HG03103 (cell line): Measurements from ENCODE around the gene IDH1.
"Not testable (repeated sequence)": the region's sequence is repeated elsewhere in the genome, so short reads cannot be mapped to it uniquely, and the experiment has no call there.

ENCODE experiments used
- ATAC-seq: cut with Tn5 transposase; IDR thresholded peaks from one replicate; pipeline ENCODE4 v1.9.1; 2021; ENCODE audit warnings: low read depth; ENCODE audit not compliant: unreplicated experiment

Gene IDH1

DNA sequence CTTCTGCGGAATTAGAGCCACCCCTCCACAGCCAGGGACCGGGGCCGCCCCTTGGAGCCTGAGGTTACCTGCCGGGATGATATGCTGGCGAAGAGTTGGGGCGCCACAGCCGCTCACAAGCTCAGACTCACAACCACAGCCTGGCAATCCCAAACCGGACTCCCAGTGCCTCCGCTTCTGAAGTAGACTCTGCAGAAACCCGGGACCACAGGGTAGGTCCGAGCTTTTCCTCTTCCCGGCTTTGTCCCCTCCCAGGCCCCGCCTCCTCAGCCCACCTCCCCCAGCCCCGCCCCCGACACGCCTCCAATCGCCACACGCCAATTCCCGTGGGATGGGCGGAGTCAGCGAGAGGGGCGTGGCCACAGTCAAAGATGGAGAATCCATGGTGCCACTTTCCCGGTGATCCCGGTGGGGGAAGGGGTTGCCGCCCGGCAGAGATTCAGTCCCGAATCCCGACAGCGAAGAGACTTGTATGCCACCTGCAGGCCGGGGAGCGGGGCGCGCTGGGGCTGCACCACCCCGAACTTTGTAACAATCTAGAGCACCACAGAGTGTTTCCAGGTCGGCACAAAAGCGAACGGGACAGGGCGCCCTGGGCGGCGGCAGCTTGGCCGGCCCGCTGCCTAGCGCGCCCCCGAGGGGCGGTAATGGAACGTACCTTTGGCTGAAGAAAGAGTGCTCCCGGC is at the start of gene IDH1:
Gene IDH1 (minus strand): TSS at position 201 of the 686 bp plus-strand sequence. CDS start 3,520 bp downstream, outside the sequence.
- peak; percentile 69 for ATAC-seq

DNA sequence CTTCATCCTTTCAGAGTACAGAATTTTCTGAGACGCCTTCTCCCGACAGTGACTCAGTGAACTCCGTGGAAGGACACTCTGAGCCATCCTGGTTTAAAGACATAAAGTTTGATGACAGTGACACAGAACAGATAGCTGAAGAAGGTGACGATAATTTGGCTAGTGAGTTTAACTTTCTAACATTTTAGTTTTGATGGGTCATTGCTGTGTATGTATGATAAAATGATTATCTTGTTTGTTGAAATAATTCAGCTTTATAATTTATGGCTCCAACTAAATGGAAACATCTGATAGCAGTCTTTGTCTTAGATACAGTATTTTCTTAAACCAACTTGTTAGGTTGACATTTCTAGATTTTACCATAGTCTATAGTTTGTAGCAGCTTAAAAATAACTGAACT is 49.3 kb upstream of the IDH1 start:
- ATAC-seq, result no peak

- ATAC-seq, result no peak
Observed at GRCh38 chr2:208300847-208301618, 46.2 kb upstream of the IDH1 start.

- no peak for ATAC-seq
Observed at GRCh38 chr2:208297961-208298360, 43.1 kb upstream of the IDH1 start.

GRCh38 chr2:208296610-208297009 is 41.7 kb upstream of the IDH1 start:
- ATAC-seq, result no peak

DNA sequence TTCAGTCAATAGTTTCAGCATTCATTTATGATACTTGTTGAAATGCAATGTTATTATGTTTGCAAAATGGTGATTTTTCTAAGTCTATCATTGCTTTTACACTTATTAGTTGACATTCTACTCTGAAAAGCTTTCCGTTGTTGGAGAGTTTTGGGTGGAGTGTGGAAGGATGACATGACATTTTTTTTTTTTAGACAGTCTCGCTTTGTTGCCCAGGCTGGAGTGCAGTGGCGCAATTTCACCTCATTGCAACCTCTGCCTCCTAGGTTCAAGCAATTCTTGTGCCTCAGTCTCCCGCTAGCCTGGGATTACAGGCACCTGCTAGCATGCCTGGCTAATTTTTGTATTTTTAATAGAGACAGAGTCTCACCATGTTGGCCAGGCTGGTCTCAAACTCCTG is 41.0 kb upstream of the IDH1 start:
- no peak for ATAC-seq

- peak; percentile 49 for ATAC-seq
Observed at GRCh38 chr2:208294482-208295024, 39.7 kb upstream of the IDH1 start.

DNA sequence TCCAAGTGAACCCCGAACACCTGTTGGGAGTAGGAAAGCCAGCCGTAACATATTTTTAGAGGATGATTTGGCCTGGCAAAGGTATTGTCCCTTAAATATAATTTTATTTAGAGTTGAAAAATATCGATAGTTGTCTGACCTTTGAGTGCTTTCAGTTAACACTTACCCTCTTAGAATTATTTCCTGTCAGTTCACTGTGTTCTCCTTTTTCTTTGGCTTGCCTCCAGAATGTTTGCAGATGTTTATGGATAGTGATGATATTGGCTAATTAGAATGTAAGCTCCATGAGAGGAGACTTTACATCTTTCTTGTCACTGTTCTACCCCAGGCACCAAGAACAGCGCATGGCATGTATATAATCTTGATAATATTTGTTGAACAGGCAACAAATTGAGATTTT is 31.0 kb upstream of the IDH1 start:
- no peak for ATAC-seq

- ATAC-seq, result no peak
Observed at GRCh38 chr2:208280933-208281332, 26.1 kb upstream of the IDH1 start.

GRCh38 chr2:208280234-208280633 is 25.4 kb upstream of the IDH1 start:
- no peak for ATAC-seq

- ATAC-seq, result no peak
Observed at GRCh38 chr2:208279236-208279635, 24.4 kb upstream of the IDH1 start.

DNA sequence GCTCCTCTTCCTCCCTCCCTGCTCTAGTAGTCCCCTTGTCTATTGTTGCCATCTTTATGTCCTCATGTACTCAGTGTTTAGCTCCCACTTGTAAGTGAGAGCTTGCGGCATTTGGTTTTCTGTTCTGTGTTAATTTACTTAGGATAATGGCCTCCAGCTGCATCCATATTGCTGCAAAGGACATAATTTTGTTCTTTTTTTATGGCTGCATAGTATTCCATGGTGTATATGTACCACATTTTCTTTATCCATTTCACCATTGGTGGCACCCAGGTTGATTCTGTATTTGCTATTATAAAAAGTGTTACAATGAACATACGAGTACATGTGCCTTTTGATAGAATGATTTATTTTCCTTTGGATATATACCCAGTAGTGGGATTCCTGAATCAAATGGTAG is 23.7 kb upstream of the IDH1 start:
- no peak for ATAC-seq

DNA sequence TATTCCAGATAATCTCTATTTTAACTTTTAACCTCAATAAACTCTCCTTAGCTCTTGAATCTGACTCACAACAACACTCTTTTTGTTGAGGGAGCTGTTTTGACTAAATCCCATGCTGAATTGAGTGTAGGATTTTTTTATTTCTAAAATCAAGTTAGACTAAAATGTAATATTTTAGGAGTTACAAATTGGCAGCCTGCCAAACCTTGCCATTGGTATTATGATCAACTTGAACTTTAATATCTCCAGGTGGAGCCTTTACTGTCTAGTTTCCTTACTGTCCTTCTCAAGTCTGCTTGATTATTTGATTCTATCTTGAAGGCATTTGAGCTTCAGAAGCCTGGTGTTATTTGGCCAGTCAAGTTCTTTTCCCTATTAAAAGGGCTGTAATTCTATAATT is 19.9 kb upstream of the IDH1 start:
- ATAC-seq, result no peak

GRCh38 chr2:208269091-208269490 is 14.2 kb upstream of the IDH1 start:
- ATAC-seq, result no peak

GRCh38 chr2:208268156-208268952 is 13.5 kb upstream of the IDH1 start:
- no peak for ATAC-seq

GRCh38 chr2:208267526-208267925 is 12.7 kb upstream of the IDH1 start:
- not testable (repeated sequence) for ATAC-seq

DNA sequence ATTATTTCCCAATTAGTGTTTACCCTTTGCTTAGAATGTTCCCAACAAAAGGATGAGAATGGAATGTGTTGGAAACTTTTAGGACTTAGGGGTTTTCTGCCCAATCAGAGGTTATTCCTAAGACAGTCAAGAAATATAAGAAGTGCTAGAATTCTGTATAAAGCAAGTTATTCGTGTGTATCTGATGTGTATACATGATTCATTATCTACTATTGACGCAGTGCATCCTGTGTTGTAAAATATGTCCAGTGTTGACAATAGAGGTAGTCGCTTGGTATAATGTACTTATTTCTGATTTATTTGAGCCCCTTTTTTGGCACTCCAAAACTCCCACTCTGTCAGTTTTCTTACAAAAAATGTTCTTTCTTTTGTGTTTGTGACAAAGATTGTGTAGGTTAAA is 12.1 kb upstream of the IDH1 start:
- ATAC-seq, result no peak

- peak; percentile 4 for ATAC-seq
Observed at GRCh38 chr2:208266553-208266893, 11.7 kb upstream of the IDH1 start.

DNA sequence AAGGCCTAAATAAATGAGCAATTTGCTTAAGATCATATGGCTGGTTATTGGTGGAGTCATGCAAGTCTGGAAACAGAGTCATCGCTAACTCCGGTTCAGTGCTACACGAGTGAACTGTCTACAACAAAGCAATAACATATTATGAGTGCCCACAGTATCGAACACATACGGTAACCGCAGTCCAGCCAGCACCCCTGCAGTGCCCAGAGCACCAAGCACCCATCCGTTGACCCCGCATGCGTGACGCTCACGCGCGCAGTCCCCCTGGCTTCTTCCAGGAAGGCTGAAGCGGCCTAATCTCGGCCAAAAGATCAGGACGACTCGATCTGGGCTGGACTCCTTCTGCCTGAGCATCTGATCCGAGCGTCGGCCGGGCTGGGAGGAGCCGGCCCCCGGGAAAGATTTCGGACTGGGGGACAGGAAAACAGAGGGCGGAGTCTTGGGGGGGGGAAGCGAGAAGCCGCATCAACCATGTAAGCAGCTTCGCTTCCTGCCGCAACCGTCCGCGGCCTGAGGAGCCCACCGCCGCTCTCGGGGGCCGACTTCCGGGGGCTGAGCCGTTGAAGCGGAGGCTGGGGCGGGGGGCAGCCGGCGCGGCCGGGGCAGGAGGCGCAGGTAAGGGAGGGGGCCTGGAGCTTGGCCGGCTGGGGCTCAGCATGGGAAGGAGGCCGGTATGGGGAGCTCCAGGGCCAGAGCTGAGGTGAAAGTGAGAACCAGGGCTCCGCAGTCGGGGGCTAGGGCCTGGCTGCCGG is 11.1 kb upstream of the IDH1 start, which contains the start of gene PIKFYVE:
Gene PIKFYVE (plus strand): TSS at position 455 of the 752 bp plus-strand sequence. CDS start 5,265 bp downstream, outside the sequence.
- peak; percentile 74 for ATAC-seq

DNA sequence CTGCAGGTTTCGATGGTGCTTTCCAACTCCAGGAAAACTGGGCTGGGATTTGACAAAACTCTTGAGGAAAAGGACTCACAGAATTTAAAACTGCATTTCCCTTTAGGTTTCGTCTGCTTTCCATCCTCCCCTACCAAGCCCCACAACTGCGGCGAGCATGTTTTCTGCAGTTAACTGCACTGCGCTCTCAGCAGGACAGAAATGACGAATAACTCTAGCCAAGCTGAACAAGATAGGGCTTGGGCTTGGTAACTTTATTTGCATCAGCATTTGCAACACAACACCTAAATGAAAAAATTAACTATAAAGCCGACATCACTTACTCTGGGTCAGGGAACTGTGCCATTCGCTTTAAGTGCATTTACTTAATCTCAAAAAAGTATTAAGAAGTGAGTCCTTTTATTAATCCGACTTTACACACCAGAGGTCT is 10.5 kb upstream of the IDH1 start:
- ATAC-seq, result peak; percentile 51
